ENCODE results near the gene ST8SIA4. TPM values are rescaled to one million over a fixed set of nuclear protein-coding genes. Genes with fewer than 3 reads are reported as not detected.

Gene ST8SIA4
- polyA plus RNA-seq, 3 donors = 12.4 to 36.4 (median 30.7) TPM

- Mint-ChIP-seq H3K9me3 (peaks cover 0 to 2% (median 0%) of the 10 kb centered on the region in 7 donors), H3K4me3 (no peak overlapping the region), H3K4me1 (no peaks in the 10 kb centered on the region), H3K36me3 (no peaks in the 10 kb centered on the region), H3K27me3 (ENCODE audit: low read depth in 3 of 3) (no peaks in the 10 kb centered on the region), H3K27ac (no peak overlapping the region)
- 96% methylated on average over 5 of the region's 8 CpGs for WGBS (ENCODE audit: insufficient coverage)
- H3K4me2 ChIP-seq (replicated peaks; ENCODE audit: extremely low read depth, low read length, poor library complexity, severe bottlenecking) = no peak overlapping the region
- no peaks in the 10 kb centered on the region for H3K79me2 ChIP-seq (ENCODE audit: insufficient read depth, low read length)
- no peaks in the 10 kb centered on the region for H3K27me3 ChIP-seq (ENCODE audit: control insufficient read depth in 2 of 2, insufficient read depth in 2 of 2, low read length in 2 of 2)
- DNase-seq = no peak
- H3K27ac ChIP-seq (ENCODE audit: low read depth in 1 of 2, low read length in 2 of 2) = no peak overlapping the region
- no peaks in the 10 kb centered on the region for H3K9me3 ChIP-seq (replicated peaks in 1 of 2; ENCODE audit: control insufficient read depth in 1 of 2, insufficient read depth in 1 of 2, low read length in 2 of 2)
- H3K9ac ChIP-seq (ENCODE audit: insufficient read depth, low read length, poor library complexity, severe bottlenecking) = no peak overlapping the region
- no peaks in the 10 kb centered on the region for H3K36me3 ChIP-seq (replicated peaks in 1 of 2; ENCODE audit: control insufficient read depth in 1 of 2, insufficient read depth in 2 of 2, low read length in 2 of 2)
- no peak for TF ChIP-seq CTCF (IDR thresholded peaks at IDR 0.05)
- H3K4me1 ChIP-seq (ENCODE audit: control insufficient read depth in 1 of 2, insufficient read depth in 2 of 2, low read length in 2 of 2) = no peaks in the 10 kb centered on the region
- intact Hi-C loops (cut with micrococcal nuclease) = no loop called here
- no peak overlapping the region for H3K4me3 ChIP-seq (replicated peaks in 1 of 3; ENCODE audit: low read depth in 2 of 3, low read length in 3 of 3)
- H4K20me1 ChIP-seq (ENCODE audit: insufficient read depth, low read length) = no peaks in the 10 kb centered on the region
- no peak overlapping the region for H2AFZ ChIP-seq (ENCODE audit: insufficient read depth, low read depth, low read length, poor library complexity, severe bottlenecking)
These were observed 145.5 kb downstream of the ST8SIA4 start for GRCh38 chr5:100757618-100758017.

Small RNA genes lying within 50 kb of the gene (small RNA-seq; reads per million reads assigned to genes)
- not detected for gene MIR548P (ENCODE audit: insufficient read length, low read depth)
